HEK293 (cell line): ENCODE results near the gene IMPDH1.

Experiments
- ATF2 ChIP-seq: fragments of 450-650 bp; formaldehyde crosslinking; IDR thresholded peaks from 2 replicates; pipeline ENCODE4 v1.5.1; 2016; ENCODE audit warnings: missing biosample characterization, missing genetic modification characterization, low read depth
- CTCF ChIP-seq: fragments of 450-650 bp; formaldehyde crosslinking; IDR thresholded peaks from 2 replicates; pipeline ENCODE4 v1.5.1; 2016; ENCODE audit warnings: missing biosample characterization, missing genetic modification characterization
- MEIS1 ChIP-seq: sonication (generic); formaldehyde crosslinking; IDR thresholded peaks from 2 replicates; pipeline ENCODE4 v1.8.1; 2022; ENCODE audit warnings: missing genetic modification reagents, mild to moderate bottlenecking, borderline replicate concordance
- RBAK ChIP-seq: fragments of 450-650 bp; formaldehyde crosslinking; IDR thresholded peaks from 2 replicates; pipeline ENCODE4 v1.5.1; 2016; ENCODE audit warnings: missing biosample characterization, missing genetic modification characterization
- TCF7L2 ChIP-seq: IDR thresholded peaks from 2 replicates; pipeline ENCODE4 v1.6.1; 2011; ENCODE audit warnings: low read depth, mild to moderate bottlenecking, inconsistent platforms, low read length, moderate library complexity, borderline replicate concordance
- ZBTB7A ChIP-seq: fragments of 450-650 bp; formaldehyde crosslinking; IDR thresholded peaks from 2 replicates; pipeline ENCODE4 v1.5.1; 2016; ENCODE audit warnings: low read depth, missing biosample characterization, missing genetic modification characterization
- ZNF114 ChIP-seq: fragments of 450-650 bp; formaldehyde crosslinking; IDR thresholded peaks from 2 replicates; pipeline ENCODE4 v1.5.0; 2017; ENCODE audit warnings: missing biosample characterization, missing genetic modification characterization
- ZNF175 ChIP-seq: fragments of 450-650 bp; formaldehyde crosslinking; IDR thresholded peaks from 2 replicates; pipeline ENCODE4 v1.5.1; 2016; ENCODE audit warnings: missing biosample characterization, missing genetic modification characterization
- ZNF292 ChIP-seq: fragments of 450-650 bp; formaldehyde crosslinking; IDR thresholded peaks from 2 replicates; pipeline ENCODE4 v1.5.1; 2016; ENCODE audit warnings: low read depth, missing biosample characterization, missing genetic modification characterization, borderline replicate concordance
- ZNF513 ChIP-seq: fragments of 450-650 bp; IDR thresholded peaks from 2 replicates; pipeline ENCODE4 v1.5.1; 2018; ENCODE audit warnings: missing biosample characterization, missing genetic modification characterization
- ZNF560 ChIP-seq: fragments of 450-650 bp; formaldehyde crosslinking; IDR thresholded peaks from 2 replicates; pipeline ENCODE4 v1.5.1; 2017; ENCODE audit warnings: missing biosample characterization, missing genetic modification characterization, borderline replicate concordance
- ZNF660 ChIP-seq: fragments of 450-650 bp; IDR thresholded peaks from 2 replicates; pipeline ENCODE4 v1.5.1; 2018; ENCODE audit warnings: missing biosample characterization, mild to moderate bottlenecking, missing genetic modification characterization
- ZNF701 ChIP-seq: fragments of 450-650 bp; formaldehyde crosslinking; IDR thresholded peaks from 2 replicates; pipeline ENCODE4 v1.5.1; 2016; ENCODE audit warnings: missing biosample characterization, missing genetic modification characterization

- TF ChIP-seq TCF7L2 (no peak), ZNF513 (no peak), CTCF (no peak), ZNF660 (0 out of 2 replicates have a peak, but pooled peaks have one; percentile 50), ZNF292 (no peak), ATF2 (tag by site-specific recombination) (no peak), RBAK (tag by site-specific recombination) (peak; percentile 62; the same call in 1 of the 2 replicates), ZNF114 (tag by site-specific recombination) (no peak), ZNF175 (tag by site-specific recombination) (no peak), ZBTB7A (tag by site-specific recombination) (no peak), ZNF701 (tag by site-specific recombination) (no peak), MEIS1 (CRISPR knock-in tag) (no peak), ZNF560 (tag by site-specific recombination) (no peak)
These were observed 45.9 kb upstream of the IMPDH1 start, which contains the start of gene HILPDA for GRCh38 chr7:128455543-128456254.
